Natural killer cell treated with Interleukin-12 subunit alpha and Interleukin-12 subunit beta and Interleukin-15 and Interleukin-18, amount 100 ng/mL, for 72 hours (primary cell): ENCODE results near the gene RERE. TPM values are rescaled to one million over a fixed set of nuclear protein-coding genes. Genes with fewer than 3 reads are reported as not detected.
"Not testable (repeated sequence)": the region's sequence is repeated elsewhere in the genome, so short reads cannot be mapped to it uniquely, and the experiment has no call there.

Experiments
- ATAC-seq, 2 donors: fragments of 150-1000 bp; cut with Tn5 transposase in 1 of 2; sonication (Bioruptor Pico), chemical (Tn5 transposase) in 1 of 2; 2 replicates each; pipeline ENCODE4 v1.10.0; 2021
- DNase-seq: peaks from one replicate; pipeline ENCODE4 v3.0.0; 2022; ENCODE audit warnings: low spot score
- H3K27ac Mint-ChIP-seq, 2 donors: 1 replicate in 1 of 2; 2 replicates in 1 of 2; pipeline ENCODE4 v1.8.0; 2022; ENCODE audit warnings: mixed read lengths in 2 of 2, mild to moderate bottlenecking in 1 of 2, moderate library complexity in 1 of 2
- H3K27me3 Mint-ChIP-seq, 2 donors: 1 replicate in 1 of 2; 2 replicates in 1 of 2; pipeline ENCODE4 v1.8.0; 2022; ENCODE audit warnings: mixed read lengths in 2 of 2
- H3K36me3 Mint-ChIP-seq: one replicate; pipeline ENCODE4 v1.8.0; 2022; ENCODE audit warnings: mixed read lengths
- H3K4me1 Mint-ChIP-seq, 2 donors: 1 replicate in 1 of 2; 2 replicates in 1 of 2; pipeline ENCODE4 v1.8.0; 2022; ENCODE audit warnings: low read depth in 2 of 2, mixed read lengths in 2 of 2, mild to moderate bottlenecking in 1 of 2
- H3K4me3 Mint-ChIP-seq: one replicate; pipeline ENCODE4 v1.8.0; 2022; ENCODE audit warnings: mixed read lengths
- H3K9me3 Mint-ChIP-seq: 2 replicates; pipeline ENCODE4 v1.8.0; 2022; ENCODE audit warnings: mixed read lengths
- total RNA-seq, 2 donors: library from RNA; stranded (reverse); gene quantifications; one replicate each; pipeline ENCODE4 v1.2.3, GENCODE V29; 2022

RERE gene
- total RNA-seq, 2 donors from 2014 or later: 38.2 to 72.4 TPM

DNA sequence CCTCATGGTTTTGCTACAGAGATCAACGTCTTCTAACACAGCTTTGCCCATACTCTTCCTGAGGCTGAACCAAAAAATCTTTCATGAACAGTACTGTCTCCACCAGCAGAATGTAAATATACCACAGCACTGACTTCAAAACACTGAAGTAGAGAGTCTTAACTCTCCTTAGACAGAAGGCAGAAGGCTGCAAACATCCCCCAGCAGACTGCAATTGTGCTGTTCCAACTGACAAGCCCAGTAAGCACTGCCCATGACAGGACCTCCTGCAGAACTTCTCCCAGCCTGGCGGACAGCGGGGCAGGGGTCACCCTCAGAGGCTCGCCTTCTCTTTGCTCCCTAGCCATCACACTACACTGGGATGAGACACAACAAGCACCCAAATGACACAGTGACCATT, 218.7 kb downstream of the RERE start:
- Mint-ChIP-seq H3K9me3 (no peaks in the 10 kb centered on the region), H3K27ac (peak overlapping the region in 1 of 2 donors; percentile 28), H3K4me3 (no peak overlapping the region), H3K4me1 (peaks cover 22 to 26% of the 10 kb centered on the region in 2 donors), H3K27me3 (no peaks in the 10 kb centered on the region), H3K36me3 (no peaks in the 10 kb centered on the region)
- DNase-seq (no peak), ATAC-seq (no peak)

DNA sequence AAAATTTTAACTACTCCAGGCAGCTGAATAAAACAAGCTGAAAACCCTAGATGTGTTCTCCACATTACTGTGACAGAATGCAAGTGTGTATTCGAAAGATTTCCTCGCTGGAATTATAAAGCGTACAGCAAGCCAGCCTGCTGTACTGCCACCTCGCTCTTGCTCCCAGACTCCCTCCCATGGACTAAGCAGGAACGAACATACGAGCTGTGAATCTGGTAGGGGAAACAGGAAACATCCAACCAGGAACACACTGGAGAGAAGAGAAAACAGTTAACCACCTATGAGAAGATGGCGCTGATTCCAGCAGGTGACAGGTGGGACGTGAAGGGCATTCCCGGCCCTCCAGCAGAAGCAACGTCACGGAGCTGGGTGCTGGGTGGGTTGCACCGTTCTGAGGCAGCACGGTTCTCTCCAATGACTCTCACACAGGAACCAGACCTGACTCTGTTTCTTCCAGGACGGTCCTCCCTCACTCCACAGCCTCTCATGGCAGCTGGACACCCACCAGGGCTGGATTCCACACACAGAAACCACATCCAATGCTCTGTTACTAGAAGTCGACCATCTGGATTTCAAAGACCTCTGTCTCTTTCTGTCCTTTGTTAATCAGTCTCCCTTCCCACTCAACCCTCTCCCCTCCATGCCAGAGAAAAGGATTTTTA, 219.2 kb downstream of the RERE start:
- H3K27ac Mint-ChIP-seq: peak overlapping the region in 1 of 2 donors; percentile 28
- no peak for ATAC-seq
- no peaks in the 10 kb centered on the region for H3K27me3 Mint-ChIP-seq
- H3K36me3 Mint-ChIP-seq: no peaks in the 10 kb centered on the region
- no peak overlapping the region for H3K4me3 Mint-ChIP-seq
- peaks cover 16 to 27% of the 10 kb centered on the region in 2 donors for H3K4me1 Mint-ChIP-seq
- H3K9me3 Mint-ChIP-seq: no peaks in the 10 kb centered on the region
- no peak for DNase-seq

GRCh38 chr1:8597455-8597854, 220.0 kb downstream of the RERE start:
- Mint-ChIP-seq H3K36me3 (no peaks in the 10 kb centered on the region), H3K27ac (no peak overlapping the region), H3K27me3 (no peaks in the 10 kb centered on the region), H3K4me1 (peaks cover 9 to 22% of the 10 kb centered on the region in 2 donors), H3K9me3 (no peaks in the 10 kb centered on the region), H3K4me3 (no peak overlapping the region)
- DNase-seq (no peak), ATAC-seq (no peak)

GRCh38 chr1:8595941-8596340, 221.5 kb downstream of the RERE start:
- H3K36me3 Mint-ChIP-seq: no peaks in the 10 kb centered on the region
- no peak overlapping the region for H3K4me3 Mint-ChIP-seq
- H3K27me3 Mint-ChIP-seq: no peaks in the 10 kb centered on the region
- DNase-seq (no peak), ATAC-seq (no peak)
- H3K9me3 Mint-ChIP-seq: no peaks in the 10 kb centered on the region
- H3K27ac Mint-ChIP-seq: peak overlapping the region in 1 of 2 donors; percentile 27
- H3K4me1 Mint-ChIP-seq: peaks cover under 1 to 20% of the 10 kb centered on the region in 2 donors

DNA sequence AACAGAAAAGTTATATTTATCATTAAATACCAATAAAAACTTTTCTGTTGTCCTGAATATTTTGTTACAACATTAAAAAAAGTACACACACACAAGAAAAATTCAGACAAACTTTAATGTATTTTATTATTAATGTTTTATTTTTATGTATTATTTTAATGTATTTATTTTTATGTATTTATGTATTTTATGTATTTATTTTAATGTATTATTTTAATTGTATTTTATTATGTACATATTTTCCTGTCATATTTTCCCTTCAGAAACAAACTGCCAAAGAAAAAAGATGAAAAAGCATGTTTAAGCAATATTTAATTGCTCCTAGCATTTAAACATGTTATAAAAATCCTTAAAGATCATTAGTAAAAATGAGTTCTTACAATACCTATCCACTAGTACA, 222.1 kb downstream of the RERE start:
- no peak overlapping the region for H3K4me3 Mint-ChIP-seq
- ATAC-seq (no peak), DNase-seq (no peak)
- H3K27me3 Mint-ChIP-seq: no peaks in the 10 kb centered on the region
- no peak overlapping the region for H3K27ac Mint-ChIP-seq
- no peaks in the 10 kb centered on the region for H3K9me3 Mint-ChIP-seq
- H3K4me1 Mint-ChIP-seq: peaks cover 5 to 24% of the 10 kb centered on the region in 2 donors
- no peaks in the 10 kb centered on the region for H3K36me3 Mint-ChIP-seq

DNA sequence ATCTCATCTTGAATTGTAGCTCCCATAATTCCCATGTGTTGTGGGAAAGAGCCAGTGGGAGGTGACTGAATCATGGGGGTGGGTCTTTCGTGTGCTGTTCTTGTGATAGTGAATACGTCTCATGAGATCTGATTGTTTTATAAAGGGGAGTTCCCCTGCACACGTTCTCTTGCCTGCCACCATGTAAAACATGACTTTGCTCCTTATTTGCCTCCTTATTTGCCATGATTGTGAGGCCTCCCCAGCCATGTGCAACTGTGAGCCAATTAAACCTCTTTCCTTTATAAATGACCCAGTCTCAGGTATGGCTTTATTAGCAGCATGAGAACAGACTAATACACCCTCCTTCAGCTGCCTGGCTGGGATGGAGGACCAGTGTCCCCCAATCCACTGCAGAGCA, 224.1 kb downstream of the RERE start:
- H3K4me1 Mint-ChIP-seq: peaks cover 5 to 23% of the 10 kb centered on the region in 2 donors
- not testable (repeated sequence) for H3K4me3 Mint-ChIP-seq, H3K27ac Mint-ChIP-seq, H3K9me3 Mint-ChIP-seq, H3K27me3 Mint-ChIP-seq, ATAC-seq, DNase-seq, H3K36me3 Mint-ChIP-seq

GRCh38 chr1:8591569-8591968, 225.9 kb downstream of the RERE start:
- ATAC-seq: no peak
- no peaks in the 10 kb centered on the region for H3K36me3 Mint-ChIP-seq
- H3K27ac Mint-ChIP-seq: no peak overlapping the region
- no peak for DNase-seq
- no peaks in the 10 kb centered on the region for H3K27me3 Mint-ChIP-seq
- H3K9me3 Mint-ChIP-seq: no peaks in the 10 kb centered on the region
- peaks cover 5 to 31% of the 10 kb centered on the region in 2 donors for H3K4me1 Mint-ChIP-seq
- H3K4me3 Mint-ChIP-seq: no peak overlapping the region

DNA sequence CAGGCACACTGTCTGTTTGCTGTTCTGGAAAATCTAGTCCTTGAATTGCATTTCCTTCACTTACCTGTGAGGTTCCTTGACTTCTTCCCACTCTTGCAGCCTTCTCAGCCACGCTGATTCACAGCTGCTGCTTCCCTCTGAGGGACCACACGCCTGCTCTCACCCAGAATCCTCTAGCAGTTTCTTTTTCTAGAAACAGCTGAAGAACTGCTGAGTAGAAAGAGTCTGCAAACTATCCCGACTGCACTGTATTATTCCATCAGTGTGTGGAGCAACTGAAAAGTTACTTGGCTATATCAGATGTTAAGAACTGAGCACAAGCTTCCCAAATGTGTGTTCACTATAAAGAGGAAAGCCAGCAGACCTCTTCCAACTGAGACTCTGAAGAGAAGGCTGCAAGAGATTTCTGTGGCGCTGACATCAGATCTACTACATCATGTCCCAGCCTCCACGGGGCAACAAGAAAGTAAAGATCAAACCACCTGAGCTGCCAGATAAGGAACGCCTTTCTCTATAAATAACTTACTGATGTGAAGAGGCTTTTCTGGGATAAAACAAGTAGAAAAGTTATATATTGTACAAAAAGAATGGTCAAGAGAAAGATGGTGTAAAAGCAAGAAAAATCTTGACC, 226.6 kb downstream of the RERE start:
- no peaks in the 10 kb centered on the region for H3K36me3 Mint-ChIP-seq
- H3K4me3 Mint-ChIP-seq: no peak overlapping the region
- H3K4me1 Mint-ChIP-seq: peaks cover 5 to 29% of the 10 kb centered on the region in 2 donors
- no peaks in the 10 kb centered on the region for H3K27me3 Mint-ChIP-seq
- no peak for DNase-seq
- H3K9me3 Mint-ChIP-seq: no peaks in the 10 kb centered on the region
- no peak overlapping the region for H3K27ac Mint-ChIP-seq
- no peak for ATAC-seq

GRCh38 chr1:8589571-8589970, 227.9 kb downstream of the RERE start:
- Mint-ChIP-seq H3K4me1 (peaks cover 5 to 29% of the 10 kb centered on the region in 2 donors), H3K9me3 (no peaks in the 10 kb centered on the region), H3K27me3 (no peaks in the 10 kb centered on the region), H3K27ac (no peak overlapping the region), H3K4me3 (no peak overlapping the region), H3K36me3 (no peaks in the 10 kb centered on the region)
- DNase-seq (no peak), ATAC-seq (no peak)

GRCh38 chr1:8587784-8588183, 229.7 kb downstream of the RERE start:
- DNase-seq (no peak), ATAC-seq (no peak)
- H3K4me3 Mint-ChIP-seq: no peak overlapping the region
- no peaks in the 10 kb centered on the region for H3K27me3 Mint-ChIP-seq
- H3K36me3 Mint-ChIP-seq: no peaks in the 10 kb centered on the region
- no peaks in the 10 kb centered on the region for H3K9me3 Mint-ChIP-seq
- H3K4me1 Mint-ChIP-seq: peaks cover 5 to 21% of the 10 kb centered on the region in 2 donors
- H3K27ac Mint-ChIP-seq: no peak overlapping the region

DNA sequence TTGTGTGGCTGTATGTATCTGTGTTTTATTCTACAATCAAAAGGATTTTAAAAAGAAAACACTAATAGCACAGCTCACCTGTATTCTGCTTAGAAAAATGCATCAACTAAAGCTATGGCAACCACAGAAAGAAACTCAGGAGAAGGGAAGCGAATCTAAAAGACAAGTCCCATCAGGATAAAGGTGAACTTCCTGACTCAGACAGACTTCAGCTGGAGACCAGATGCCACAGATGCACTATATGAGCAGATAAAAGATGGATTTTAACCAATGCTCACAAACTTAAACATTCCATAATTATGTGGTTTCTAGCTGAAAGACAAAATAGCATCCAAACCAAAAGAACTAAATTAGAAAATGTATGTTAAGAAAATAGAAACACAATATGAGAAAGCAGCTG, 231.0 kb downstream of the RERE start:
- Mint-ChIP-seq H3K4me1 (peaks cover 5 to 16% of the 10 kb centered on the region in 2 donors), H3K36me3 (no peaks in the 10 kb centered on the region), H3K4me3 (no peak overlapping the region), H3K9me3 (no peaks in the 10 kb centered on the region), H3K27ac (no peak overlapping the region), H3K27me3 (no peaks in the 10 kb centered on the region)
- ATAC-seq (no peak), DNase-seq (no peak)

DNA sequence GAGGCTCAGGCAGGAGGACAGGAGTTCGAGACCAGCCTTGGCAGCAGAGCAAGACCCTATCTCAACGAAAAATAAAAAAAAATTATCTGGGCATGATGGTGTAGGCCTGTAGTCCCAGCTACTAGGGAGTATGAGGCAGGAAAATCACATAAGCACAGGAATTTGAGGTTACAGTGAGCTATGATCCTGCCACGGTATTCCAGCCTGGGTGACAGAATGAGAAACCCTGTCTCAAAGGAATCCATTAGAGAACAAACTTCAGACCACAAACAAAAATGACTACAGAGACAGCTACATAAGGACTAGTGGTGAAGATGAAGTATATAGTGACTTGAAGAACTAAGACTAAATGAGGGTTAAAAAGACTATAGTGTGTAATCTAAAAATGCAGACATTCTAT, 233.1 kb downstream of the RERE start:
- Mint-ChIP-seq H3K27ac (peak overlapping the region in 1 of 2 donors; percentile 7), H3K9me3 (no peaks in the 10 kb centered on the region), H3K36me3 (no peaks in the 10 kb centered on the region), H3K27me3 (no peaks in the 10 kb centered on the region), H3K4me1 (peaks cover 0 to 10% of the 10 kb centered on the region in 2 donors), H3K4me3 (no peak overlapping the region)
- ATAC-seq (no peak), DNase-seq (no peak)

GRCh38 chr1:8583031-8583430, 234.4 kb downstream of the RERE start:
- ATAC-seq (no peak), DNase-seq (no peak)

DNA sequence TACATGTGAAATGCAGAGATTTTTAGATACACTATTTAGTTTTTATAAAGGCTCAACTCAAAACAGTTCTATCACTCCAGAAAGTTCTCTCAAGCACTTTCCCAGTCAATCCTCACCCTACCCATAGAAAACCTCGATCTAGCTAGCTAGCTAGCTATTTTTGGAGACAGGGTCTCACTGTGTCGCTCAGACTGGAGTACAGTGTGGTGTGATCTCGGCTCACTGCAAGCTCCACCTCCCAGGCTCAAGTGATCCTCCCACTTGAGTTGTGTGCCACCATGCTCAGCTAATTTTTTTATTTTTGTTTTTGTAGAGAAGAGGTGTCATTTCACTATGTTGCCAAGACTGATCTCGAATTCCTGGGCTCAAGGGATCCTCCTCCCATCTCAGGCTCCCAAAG, 236.9 kb downstream of the RERE start:
- no peaks in the 10 kb centered on the region for H3K9me3 Mint-ChIP-seq
- no peak for ATAC-seq
- peaks cover 0 to 9% of the 10 kb centered on the region in 2 donors for H3K4me1 Mint-ChIP-seq
- no peaks in the 10 kb centered on the region for H3K36me3 Mint-ChIP-seq
- H3K27me3 Mint-ChIP-seq: no peaks in the 10 kb centered on the region
- no peak for DNase-seq
- no peak overlapping the region for H3K27ac Mint-ChIP-seq
- no peak overlapping the region for H3K4me3 Mint-ChIP-seq

More at GRCh38 chr1:8583031-8583430, 234.4 kb downstream of the RERE start:
- Mint-ChIP-seq H3K4me3 (no peak overlapping the region), H3K36me3 (no peaks in the 10 kb centered on the region), H3K27me3 (no peaks in the 10 kb centered on the region), H3K27ac (no peak overlapping the region), H3K4me1 (peaks cover 0 to 12% of the 10 kb centered on the region in 2 donors), H3K9me3 (no peaks in the 10 kb centered on the region)
